Mesendoderm (in vitro differentiated cells): ENCODE measurements around the gene NLGN1.

Experiments
- DNase-seq: peaks from one replicate; pipeline ENCODE4 v3.0.0; 2013
- H2AK5ac ChIP-seq: 2 replicates; pipeline ENCODE4 v1.6.1; 2013; ENCODE audit warnings: low read length, inconsistent platforms
- H2BK120ac ChIP-seq: 2 replicates; pipeline ENCODE4 v1.6.1; 2013; ENCODE audit warnings: low read depth, mild to moderate bottlenecking, low read length, moderate library complexity, mixed read lengths
- H2BK15ac ChIP-seq: replicated peaks from 2 replicates; pipeline ENCODE4 v1.6.1; 2013; ENCODE audit warnings: low read depth, mild to moderate bottlenecking, moderate library complexity
- H2BK5ac ChIP-seq: 2 replicates; pipeline ENCODE4 v1.6.1; 2013; ENCODE audit warnings: low read length, inconsistent platforms
- H3K18ac ChIP-seq: 2 replicates; pipeline ENCODE4 v1.6.1; 2013; ENCODE audit warnings: mild to moderate bottlenecking, low read length, mixed read lengths
- H3K23ac ChIP-seq: one replicate; pipeline ENCODE4 v1.6.1; 2013; ENCODE audit warnings: low read length
- H3K27ac ChIP-seq: 2 replicates; pipeline ENCODE4 v1.5.1; 2013; ENCODE audit warnings: low read depth, mild to moderate bottlenecking, inconsistent platforms, low read length, moderate library complexity
- H3K27me3 ChIP-seq: 2 replicates; pipeline ENCODE4 v1.6.1; 2013; ENCODE audit warnings: low read length, control low read depth, mild to moderate bottlenecking, inconsistent platforms; ENCODE audit not compliant: insufficient read depth, poor library complexity
- H3K36me3 ChIP-seq: 2 replicates; pipeline ENCODE4 v1.6.1; 2013; ENCODE audit warnings: low read length, inconsistent platforms; ENCODE audit not compliant: control insufficient read depth, insufficient read depth
- H3K4ac ChIP-seq: one replicate; pipeline ENCODE4 v1.6.1; 2013; ENCODE audit warnings: low read depth, mild to moderate bottlenecking, low read length, moderate library complexity
- H3K4me1 ChIP-seq: 2 replicates; pipeline ENCODE4 v1.6.1; 2013; ENCODE audit warnings: low read depth, low read length, inconsistent platforms; ENCODE audit not compliant: control insufficient read depth
- H3K4me2 ChIP-seq: 2 replicates; pipeline ENCODE4 v1.6.1; 2013; ENCODE audit warnings: low read length
- H3K4me3 ChIP-seq: 2 replicates; pipeline ENCODE4 v1.5.1; 2013; ENCODE audit warnings: mild to moderate bottlenecking, low read length
- H3K56ac ChIP-seq: one replicate; pipeline ENCODE4 v1.6.1; 2013; ENCODE audit warnings: low read length
- H3K79me1 ChIP-seq: 2 replicates; pipeline ENCODE4 v1.6.1; 2013; ENCODE audit warnings: low read length, inconsistent platforms
- H3K79me2 ChIP-seq: 2 replicates; pipeline ENCODE4 v1.6.1; 2013; ENCODE audit warnings: mild to moderate bottlenecking, low read length; ENCODE audit not compliant: control insufficient read depth, insufficient read depth
- H3K9ac ChIP-seq: 2 replicates; pipeline ENCODE4 v1.6.1; 2013; ENCODE audit warnings: low read length, inconsistent platforms
- H4K5ac ChIP-seq: one replicate; pipeline ENCODE4 v1.6.1; 2013; ENCODE audit warnings: low read length
- H4K8ac ChIP-seq: one replicate; pipeline ENCODE4 v1.6.1; 2013; ENCODE audit warnings: low read depth, mild to moderate bottlenecking, control low read depth, low read length, moderate library complexity
- WGBS: extraction: QIAGEN DNeasy Blood & Tissue Kit; methylation state at CpG from one replicate; pipeline ENCODE4 v1.1.7; 2013; ENCODE audit warnings: low lambda C conversion rate, missing lambda C conversion rate; ENCODE audit not compliant: insufficient coverage; ENCODE audit errors: extremely low coverage; 5-methylcytosine and 5-hydroxymethylcytosine counted together

Gene NLGN1

GRCh38 chr3:173862701-173863100, 465.2 kb downstream of the NLGN1 start:
- Histone ChIP-seq H3K23ac (no peak overlapping the region), H3K4me2 (no peak overlapping the region), H4K5ac (no peak overlapping the region), H3K79me2 (no peaks in the 10 kb centered on the region), H3K27me3 (no peaks in the 10 kb centered on the region), H2BK5ac (no peak overlapping the region), H3K4me3 (no peak overlapping the region), H3K4ac (no peak overlapping the region), H2AK5ac (no peak overlapping the region), H3K56ac (no peak overlapping the region), H3K4me1 (no peaks in the 10 kb centered on the region), H2BK120ac (no peak overlapping the region), H3K79me1 (no peaks in the 10 kb centered on the region), H3K18ac (no peak overlapping the region), H3K36me3 (no peaks in the 10 kb centered on the region), H4K8ac (no peak overlapping the region), H2BK15ac (no peak overlapping the region), H3K27ac (no peak overlapping the region), H3K9ac (no peak overlapping the region)
- DNase-seq: no peak
- no CpG with 5 or more reads among the region's 1 CpG for WGBS

DNA sequence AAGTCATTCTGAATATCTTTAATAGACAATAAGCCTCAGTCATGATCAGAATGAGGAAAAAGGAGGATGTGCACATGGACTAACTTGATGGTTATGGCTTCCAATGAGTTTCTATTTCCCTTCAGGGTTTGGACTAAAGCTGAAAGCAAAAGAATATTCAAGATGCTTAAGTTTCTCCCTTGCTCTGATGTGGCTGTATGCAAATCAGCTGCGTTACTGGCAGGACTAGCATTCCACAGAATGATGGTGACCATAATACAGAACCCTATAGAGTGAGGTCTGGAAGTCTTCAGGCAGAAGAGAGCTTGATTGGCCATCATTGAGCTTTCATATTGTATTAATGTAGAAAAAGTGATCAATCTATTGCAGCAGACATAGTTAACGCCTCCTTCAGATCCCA, 466.0 kb downstream of the NLGN1 start:
- Histone ChIP-seq H3K79me2 (no peaks in the 10 kb centered on the region), H3K79me1 (no peaks in the 10 kb centered on the region), H3K27me3 (no peaks in the 10 kb centered on the region), H3K9ac (no peak overlapping the region), H3K56ac (no peak overlapping the region), H3K23ac (no peak overlapping the region), H2BK120ac (no peak overlapping the region), H3K4me3 (no peak overlapping the region), H4K8ac (no peak overlapping the region), H3K27ac (no peak overlapping the region), H4K5ac (no peak overlapping the region), H2BK15ac (no peak overlapping the region), H3K4me1 (no peaks in the 10 kb centered on the region), H3K4ac (no peak overlapping the region), H3K36me3 (no peaks in the 10 kb centered on the region), H2AK5ac (no peak overlapping the region), H3K4me2 (no peak overlapping the region), H2BK5ac (no peak overlapping the region), H3K18ac (no peak overlapping the region)
- WGBS: no CpG with 5 or more reads among the region's 2 CpGs
- DNase-seq: no peak

GRCh38 chr3:173865900-173866498, 468.5 kb downstream of the NLGN1 start:
- no peaks in the 10 kb centered on the region for H3K27me3 ChIP-seq
- H3K27ac ChIP-seq: no peak overlapping the region
- 100% methylated on average over 1 of the region's 7 CpGs for whole genome bisulfite sequencing
- H4K8ac ChIP-seq: no peak overlapping the region
- H3K4me3 ChIP-seq: no peak overlapping the region
- H3K4me1 ChIP-seq: no peaks in the 10 kb centered on the region
- H3K4me2 ChIP-seq: no peak overlapping the region
- H3K56ac ChIP-seq: no peak overlapping the region
- H4K5ac ChIP-seq: no peak overlapping the region
- DNase-seq: peak; percentile 34
- H2BK15ac ChIP-seq: no peak overlapping the region
- no peak overlapping the region for H3K9ac ChIP-seq
- no peak overlapping the region for H2BK120ac ChIP-seq
- H3K79me1 ChIP-seq: no peaks in the 10 kb centered on the region
- H3K23ac ChIP-seq: no peak overlapping the region
- H3K4ac ChIP-seq: no peak overlapping the region
- H3K18ac ChIP-seq: no peak overlapping the region
- no peaks in the 10 kb centered on the region for H3K79me2 ChIP-seq
- H2AK5ac ChIP-seq: no peak overlapping the region
- no peak overlapping the region for H2BK5ac ChIP-seq
- H3K36me3 ChIP-seq: no peaks in the 10 kb centered on the region

GRCh38 chr3:173869766-173870165, 472.2 kb downstream of the NLGN1 start:
- Histone ChIP-seq H3K36me3 (no peaks in the 10 kb centered on the region), H3K4me3 (no peak overlapping the region), H3K79me1 (no peaks in the 10 kb centered on the region), H3K4me1 (no peaks in the 10 kb centered on the region), H2BK120ac (no peak overlapping the region), H3K18ac (no peak overlapping the region), H3K4ac (no peak overlapping the region), H2AK5ac (no peak overlapping the region), H3K23ac (no peak overlapping the region), H3K27me3 (no peaks in the 10 kb centered on the region), H3K9ac (no peak overlapping the region), H3K4me2 (no peak overlapping the region), H2BK5ac (no peak overlapping the region), H4K5ac (no peak overlapping the region), H3K27ac (no peak overlapping the region), H2BK15ac (no peak overlapping the region), H4K8ac (no peak overlapping the region), H3K79me2 (no peaks in the 10 kb centered on the region), H3K56ac (no peak overlapping the region)
- WGBS: no CpG with 5 or more reads among the region's 3 CpGs
- DNase-seq: no peak

GRCh38 chr3:173870976-173871375, 473.4 kb downstream of the NLGN1 start:
- Histone ChIP-seq H2BK120ac (no peak overlapping the region), H3K27ac (no peak overlapping the region), H3K4me1 (no peaks in the 10 kb centered on the region), H2AK5ac (no peak overlapping the region), H3K9ac (no peak overlapping the region), H2BK5ac (no peak overlapping the region), H3K4ac (no peak overlapping the region), H3K23ac (no peak overlapping the region), H3K79me1 (no peaks in the 10 kb centered on the region), H3K27me3 (no peaks in the 10 kb centered on the region), H3K4me3 (no peak overlapping the region), H3K56ac (no peak overlapping the region), H3K18ac (no peak overlapping the region), H4K5ac (no peak overlapping the region), H3K36me3 (no peaks in the 10 kb centered on the region), H4K8ac (no peak overlapping the region), H3K79me2 (no peaks in the 10 kb centered on the region), H2BK15ac (no peak overlapping the region), H3K4me2 (no peak overlapping the region)
- DNase-seq: no peak
- WGBS: no CpG with 5 or more reads among the region's 4 CpGs

- no peaks in the 10 kb centered on the region for H3K36me3 ChIP-seq
Measured at GRCh38 chr3:173875790-173876189, 478.2 kb downstream of the NLGN1 start.

More at GRCh38 chr3:173875790-173876189, 478.2 kb downstream of the NLGN1 start:
- no peak overlapping the region for H3K4ac ChIP-seq
- H2BK120ac ChIP-seq: no peak overlapping the region
- H3K27ac ChIP-seq: no peak overlapping the region
- no peak overlapping the region for H2AK5ac ChIP-seq
- no peak overlapping the region for H3K9ac ChIP-seq
- H3K18ac ChIP-seq: no peak overlapping the region
- H4K8ac ChIP-seq: no peak overlapping the region
- no peak overlapping the region for H3K4me2 ChIP-seq
- H3K23ac ChIP-seq: no peak overlapping the region
- H3K4me1 ChIP-seq: no peaks in the 10 kb centered on the region
- H2BK15ac ChIP-seq: no peak overlapping the region
- no peaks in the 10 kb centered on the region for H3K79me2 ChIP-seq
- H3K79me1 ChIP-seq: no peaks in the 10 kb centered on the region
- H2BK5ac ChIP-seq: no peak overlapping the region
- peak; percentile 41 for DNase-seq
- H3K4me3 ChIP-seq: no peak overlapping the region
- no peak overlapping the region for H3K56ac ChIP-seq
- H4K5ac ChIP-seq: no peak overlapping the region
- no peaks in the 10 kb centered on the region for H3K27me3 ChIP-seq
